ENCODE results near the gene RAB22A.
"Not testable (repeated sequence)": the region's sequence is repeated elsewhere in the genome, so short reads cannot be mapped to it uniquely, and the experiment has no call there.

Gene RAB22A

DNA sequence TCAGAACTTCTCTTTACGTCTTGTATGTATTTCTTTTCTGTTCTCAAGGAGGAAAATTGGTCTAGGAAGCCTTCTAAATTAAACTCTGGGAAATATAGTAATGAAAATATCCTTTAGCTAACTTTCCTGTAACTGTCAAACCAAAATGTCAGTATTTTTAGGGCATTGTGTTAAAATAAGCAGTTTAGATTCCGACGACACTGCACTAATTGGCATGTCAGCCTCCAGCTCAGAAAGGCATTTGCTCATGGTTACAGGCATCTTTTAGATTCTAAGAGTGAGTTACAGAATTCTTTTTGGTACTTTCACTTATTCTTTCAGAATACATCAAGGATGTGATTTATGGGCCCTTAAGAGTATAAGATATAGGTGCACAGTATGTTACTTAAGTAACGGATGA is 53.5 kb downstream of the RAB22A start:
- DNase-seq (ENCODE audit: low spot score) = no peak
- TF ChIP-seq, protein P1, sequence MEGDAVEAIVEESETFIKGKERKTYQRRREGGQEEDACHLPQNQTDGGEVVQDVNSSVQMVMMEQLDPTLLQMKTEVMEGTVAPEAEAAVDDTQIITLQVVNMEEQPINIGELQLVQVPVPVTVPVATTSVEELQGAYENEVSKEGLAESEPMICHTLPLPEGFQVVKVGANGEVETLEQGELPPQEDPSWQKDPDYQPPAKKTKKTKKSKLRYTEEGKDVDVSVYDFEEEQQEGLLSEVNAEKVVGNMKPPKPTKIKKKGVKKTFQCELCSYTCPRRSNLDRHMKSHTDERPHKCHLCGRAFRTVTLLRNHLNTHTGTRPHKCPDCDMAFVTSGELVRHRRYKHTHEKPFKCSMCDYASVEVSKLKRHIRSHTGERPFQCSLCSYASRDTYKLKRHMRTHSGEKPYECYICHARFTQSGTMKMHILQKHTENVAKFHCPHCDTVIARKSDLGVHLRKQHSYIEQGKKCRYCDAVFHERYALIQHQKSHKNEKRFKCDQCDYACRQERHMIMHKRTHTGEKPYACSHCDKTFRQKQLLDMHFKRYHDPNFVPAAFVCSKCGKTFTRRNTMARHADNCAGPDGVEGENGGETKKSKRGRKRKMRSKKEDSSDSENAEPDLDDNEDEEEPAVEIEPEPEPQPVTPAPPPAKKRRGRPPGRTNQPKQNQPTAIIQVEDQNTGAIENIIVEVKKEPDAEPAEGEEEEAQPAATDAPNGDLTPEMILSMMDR (IDR thresholded peaks at IDR 0.05; ENCODE audit: borderline replicate concordance, control extremely low read depth, extremely low read depth, insufficient read depth, missing control alignments) = no peak
- in situ Hi-C loops (cut with MboI; ENCODE audit: low sequenced_read_pairs, unreplicated experiment) = no loop called here

DNA sequence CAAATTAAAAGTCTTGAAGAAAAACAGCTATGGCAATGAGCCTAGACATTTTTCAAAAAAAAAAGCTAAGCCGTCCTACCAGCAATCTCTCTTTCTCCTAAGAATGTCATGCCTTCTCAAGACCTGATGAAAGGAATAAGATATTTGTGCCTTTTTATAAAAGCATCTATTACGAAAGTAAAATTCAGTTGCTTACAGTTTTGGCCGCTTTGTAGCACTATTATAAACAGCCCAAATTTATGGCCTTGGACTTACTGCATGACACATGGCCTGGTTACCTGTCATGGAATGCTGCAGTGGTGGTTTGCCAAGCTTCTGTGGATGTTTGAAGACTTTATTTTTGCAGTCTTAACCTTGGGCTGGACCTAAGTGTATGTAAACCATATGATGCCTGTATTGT is 57.4 kb downstream of the RAB22A start:
- TF ChIP-seq, protein P1 (IDR thresholded peaks at IDR 0.05; ENCODE audit: borderline replicate concordance, control extremely low read depth, extremely low read depth, insufficient read depth, missing control alignments) = no peak
- in situ Hi-C loops (cut with MboI; ENCODE audit: low sequenced_read_pairs, unreplicated experiment) = no loop called here
- DNase-seq (ENCODE audit: low spot score) = no peak

DNA sequence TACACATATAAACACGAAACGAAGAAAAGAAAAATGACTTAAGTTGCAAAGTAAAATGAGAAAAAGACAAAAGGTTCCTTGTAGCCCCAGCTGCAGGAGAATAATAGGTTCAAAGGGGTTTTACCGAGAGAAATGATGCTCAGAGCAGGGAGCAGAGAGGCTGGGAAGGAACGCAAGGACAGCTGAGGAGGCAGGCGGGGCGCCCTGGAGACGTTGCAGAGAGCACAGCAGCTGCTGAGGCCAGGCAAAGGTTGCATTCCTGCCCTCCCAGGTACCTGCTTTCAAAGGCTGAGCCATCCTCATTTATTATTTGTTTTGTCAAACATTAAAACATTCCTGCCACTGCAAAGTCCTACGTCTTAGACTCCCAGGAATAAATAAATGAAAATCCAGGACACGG is 63.3 kb downstream of the RAB22A start:
- no peak for DNase-seq (ENCODE audit: low spot score)
- TF ChIP-seq, protein P1 (IDR thresholded peaks at IDR 0.05; ENCODE audit: borderline replicate concordance, control extremely low read depth, extremely low read depth, insufficient read depth, missing control alignments) = no peak
- in situ Hi-C loops (cut with MboI; ENCODE audit: low sequenced_read_pairs, unreplicated experiment) = no loop called here

DNA sequence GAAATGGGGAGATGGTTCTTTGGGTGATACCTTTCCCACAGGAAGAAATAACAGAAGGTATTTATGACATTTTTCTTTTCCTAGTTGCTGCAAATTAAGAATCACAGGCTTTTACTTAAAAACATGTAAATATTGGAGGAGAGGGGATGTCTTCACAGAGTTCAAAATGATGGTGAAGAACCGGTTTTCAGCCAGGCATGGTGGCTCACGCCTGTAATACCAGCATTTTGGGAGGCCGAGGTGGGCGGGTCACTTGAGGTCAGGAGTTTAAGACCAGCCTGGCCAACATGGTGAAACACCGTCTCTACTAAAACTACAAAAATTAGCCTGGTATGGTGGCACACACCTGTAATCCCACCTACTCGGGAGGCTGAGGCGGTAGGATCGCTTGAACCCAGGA is 63.8 kb downstream of the RAB22A start:
- DNase-seq (ENCODE audit: low spot score); in situ Hi-C loops (cut with MboI; ENCODE audit: low sequenced_read_pairs, unreplicated experiment): not testable (repeated sequence)

DNA sequence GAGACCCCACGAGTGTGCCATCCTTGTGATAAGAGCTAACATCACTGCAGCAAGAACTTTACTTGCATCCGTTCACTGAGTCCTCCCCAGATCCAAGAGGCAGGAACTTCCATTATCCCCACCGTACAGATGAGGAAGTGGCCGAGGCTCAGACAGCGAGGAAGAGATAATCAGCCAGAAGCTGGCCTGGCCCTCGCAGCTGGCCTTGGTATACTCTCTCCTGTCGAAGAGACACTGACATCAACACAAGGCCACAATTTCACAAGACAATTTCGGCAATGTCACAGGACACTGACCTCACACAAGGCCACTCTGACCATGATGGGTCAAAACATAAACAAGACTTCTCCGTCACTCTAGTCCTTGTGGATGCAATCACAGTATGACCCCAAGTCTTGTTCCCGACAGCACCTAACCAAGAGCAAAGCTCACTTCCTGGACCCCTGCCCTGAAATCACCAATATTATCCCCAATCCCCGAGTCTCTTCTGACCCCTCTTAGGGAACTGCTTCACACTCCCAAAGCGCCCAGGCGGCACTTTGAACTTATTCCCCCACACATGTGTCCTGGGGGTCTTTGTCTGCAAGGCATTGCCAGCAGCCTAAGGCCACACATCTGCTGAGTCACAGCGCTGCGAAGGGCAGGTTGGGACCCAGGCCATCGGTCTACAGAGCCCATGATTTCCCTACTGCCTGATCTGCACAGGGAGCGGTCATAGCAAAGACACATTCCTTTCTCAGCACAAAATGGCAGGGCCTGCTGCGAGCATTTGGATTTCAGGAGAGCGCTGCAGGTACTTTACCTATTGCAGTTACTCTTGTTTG is 64.7 kb downstream of the RAB22A start:
- TF ChIP-seq, protein P1 (IDR thresholded peaks at IDR 0.05; ENCODE audit: borderline replicate concordance, control extremely low read depth, extremely low read depth, insufficient read depth, missing control alignments) = no peak
- no peak for DNase-seq (ENCODE audit: low spot score)
- in situ Hi-C loops (cut with MboI; ENCODE audit: low sequenced_read_pairs, unreplicated experiment) = no loop called here

DNA sequence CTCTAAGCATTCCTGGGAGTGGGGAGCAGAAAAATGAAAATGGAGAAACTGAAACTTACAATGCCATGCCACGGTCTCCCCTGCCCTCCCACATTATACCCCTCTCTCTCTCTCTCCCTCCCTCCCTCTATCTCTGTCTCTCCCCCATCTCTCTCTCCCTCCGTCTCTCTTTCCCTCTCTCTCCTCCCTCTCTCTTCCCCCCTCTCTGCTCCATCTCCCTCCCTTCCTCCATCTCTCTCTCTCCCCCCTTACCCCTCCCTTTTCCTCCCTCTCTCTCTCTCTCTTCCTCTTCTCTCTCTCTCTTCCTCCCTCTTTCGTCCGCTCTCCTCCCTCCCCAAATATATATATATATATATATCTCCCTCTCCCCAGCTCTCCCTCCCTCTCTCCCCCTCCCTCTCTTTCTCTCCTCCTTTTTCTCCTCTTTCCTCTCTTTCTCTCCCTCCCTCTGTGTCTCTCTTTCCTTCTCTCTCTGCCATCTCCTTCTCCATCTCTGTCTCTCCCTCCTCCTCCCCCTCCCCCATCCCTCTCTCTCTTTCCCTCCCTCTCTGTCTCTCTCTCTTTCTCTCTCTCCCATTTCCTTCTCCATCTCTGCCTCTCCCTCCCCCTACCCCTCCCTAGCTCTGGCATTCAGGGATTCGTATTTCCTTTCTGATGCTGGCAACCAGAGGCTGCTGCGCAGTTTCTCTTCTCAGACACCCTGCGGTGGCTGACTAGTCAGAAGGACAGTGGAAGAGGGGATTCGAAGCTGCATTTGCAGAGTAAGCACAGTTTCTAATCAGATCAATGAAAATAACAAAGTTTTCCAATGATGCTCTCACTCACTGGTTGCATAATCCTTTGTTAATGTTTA is 65.6 kb downstream of the RAB22A start:
- DNase-seq (ENCODE audit: low spot score) = no peak
- in situ Hi-C loops (cut with MboI; ENCODE audit: low sequenced_read_pairs, unreplicated experiment) = no loop called here
- TF ChIP-seq, protein P1 (IDR thresholded peaks at IDR 0.05; ENCODE audit: borderline replicate concordance, control extremely low read depth, extremely low read depth, insufficient read depth, missing control alignments) = no peak

All from GM13976 (cell line).